ENCODE data around the gene FBXL16. TPM values are rescaled to one million over a fixed set of nuclear protein-coding genes. Genes with fewer than 3 reads are reported as not detected.
A peak's percentile ranks its signal among the peaks of the same experiment; 100 is the strongest.

FBXL16 gene
- total and polyA plus RNA-seq, 9 of the 15 experiments (the other 6 are each of a cell fraction or from before 2014, with no cell fraction given) = 0.21 to 8.2 (median 1.7) TPM

GRCh38 chr16:662095-662494, 43.5 kb downstream of the FBXL16 start:
- TF ChIP-seq CEBPG (CRISPR knock-in tag; IDR thresholded peaks at IDR 0.05) (no peak), CEBPG (tag; conservative IDR thresholded peaks at IDR 0.05 in 1 of 2, IDR thresholded peaks at IDR 0.05 in 1 of 2) (no peak), KAT8 (IDR thresholded peaks at IDR 0.05; ENCODE audit: low read depth) (no peak), EGR1 (conservative IDR thresholded peaks at IDR 0.05) (0 out of 2 replicates have a peak, but pooled peaks have one; percentile 35), POU5F1 (IDR thresholded peaks at IDR 0.05; ENCODE audit: borderline replicate concordance, low read depth, low read length, partially characterized antibody) (no peak)
- Histone ChIP-seq H3K4me3 (no peak overlapping the region), H3K9me3 (replicated peaks; ENCODE audit: control insufficient read depth, insufficient read depth, low read depth, low read length) (no peaks in the 10 kb centered on the region), H3K36me3 (ENCODE audit: control insufficient read depth, insufficient read depth, low read length) (no peaks in the 10 kb centered on the region), H3K27me3 (ENCODE audit: control insufficient read depth in 2 of 2, insufficient read depth in 2 of 2, low read length in 2 of 2) (no peaks in the 10 kb centered on the region), H3K9me1 (ENCODE audit: control insufficient read depth, insufficient read depth, low read length) (no peaks in the 10 kb centered on the region), H4K20me1 (replicated peaks; ENCODE audit: control insufficient read depth, insufficient read depth, low read length) (no peaks in the 10 kb centered on the region), H3K4me1 (replicated peaks in 1 of 2; ENCODE audit: control insufficient read depth in 2 of 2, insufficient read depth in 2 of 2, low read length in 2 of 2) (peaks cover 2 to 92% of the 10 kb centered on the region in 2 experiments; a peak in 4 of 5 replicates), H3K79me2 (ENCODE audit: control insufficient read depth, insufficient read depth, low read length) (no peaks in the 10 kb centered on the region; the same call in 2 of the 3 replicates), H3K27ac (ENCODE audit: extremely low read depth, low read depth, low read length) (no peak overlapping the region), H2AFZ (ENCODE audit: low read depth, low read length) (no peak overlapping the region), H3K9ac (ENCODE audit: insufficient read depth in 1 of 2, low read depth in 2 of 2, low read length in 2 of 2) (peak overlapping the region in 1 of 2 experiments; percentile 95; a peak in 2 of 4 replicates), H3K4me2 (ENCODE audit: insufficient read depth, low read length) (no peak overlapping the region)
- intact Hi-C loops (cut with micrococcal nuclease) (loop anchor here (10.0 kb wide), 1 partner anchor 267 kb away; the partner anchor contains the start of gene NME4), in situ Hi-C loops (cut with MboI) (no loop called here)
- ChIA-PET POLR2A (interaction anchor here (0.6 kb wide), 1 partner anchor 18 kb away, joined by 3 read pairs; the partner anchor contains the start of gene STUB1), CTCF (ENCODE audit: low intra/inter-chr PET ratio) (no interaction called here)
- ATAC-seq (no peak), FAIRE-seq (no peak), DNase-seq (ENCODE audit: extremely low read depth in 1 of 4, low spot score in 3 of 4) (no peak)
- BruUV-seq (replicated peaks) = no TSS peak
- WGBS (ENCODE audit: insufficient coverage, low coverage, missing lambda C conversion rate) = 76% methylated on average over 15 of the region's 19 CpGs

Data from K562 (cell line).